HG03039 (cell line): ENCODE results near the gene OR10G8.

Source experiments
- ATAC-seq: cut with Tn5 transposase; IDR thresholded peaks from one replicate; pipeline ENCODE4 v1.9.1; 2021; ENCODE audit warnings: mild to moderate bottlenecking, moderate library complexity; ENCODE audit not compliant: unreplicated experiment

Gene OR10G8

GRCh38 chr11:124077266-124077665 lies 50.7 kb downstream of the OR10G8 start:
- no peak for ATAC-seq

- no peak for ATAC-seq
These were observed 52.0 kb downstream of the OR10G8 start for GRCh38 chr11:124078591-124078990.

- ATAC-seq = no peak
These were observed 53.2 kb downstream of the OR10G8 start for GRCh38 chr11:124079631-124080326.
